Kidney epithelial cell (primary cell): Measurements from ENCODE around the gene SPEG. TPM values are rescaled to one million over a fixed set of nuclear protein-coding genes. Genes with fewer than 3 reads are reported as not detected.
"Not testable (repeated sequence)": the region's sequence is repeated elsewhere in the genome, so short reads cannot be mapped to it uniquely, and the experiment has no call there.

Experiments used
- DNase-seq: peaks from one replicate; pipeline ENCODE4 v3.0.0-alpha.2; 2010; ENCODE audit warnings: low read depth
- H3K27me3 ChIP-seq: 2 replicates; pipeline ENCODE4 v1.6.0; 2011; ENCODE audit warnings: low read length; ENCODE audit not compliant: control insufficient read depth, insufficient read depth
- H3K36me3 ChIP-seq: 2 replicates; pipeline ENCODE4 v1.5.1; 2011; ENCODE audit warnings: low read length; ENCODE audit not compliant: control insufficient read depth, insufficient read depth
- H3K4me3 ChIP-seq: 2 replicates; pipeline ENCODE4 v1.5.1; 2011; ENCODE audit warnings: low read depth, mild to moderate bottlenecking, control low read depth, low read length
- CTCF ChIP-seq: IDR thresholded peaks from 2 replicates; pipeline ENCODE4 v1.5.1; 2011; ENCODE audit warnings: mild to moderate bottlenecking, moderate library complexity, low read length, control low read depth, inconsistent platforms; ENCODE audit not compliant: insufficient read depth, poor library complexity, severe bottlenecking
- total RNA-seq: library from RNA; depleted of rRNA; stranded (reverse); fragments of >200 nt; gene quantifications from 2 replicates; pipeline ENCODE4 v1.2.3, GENCODE V29; 2015

Gene SPEG
- total RNA-seq, 1 donor from 2014 or later: 9.9 TPM

GRCh38 chr2:219388121-219388906 is 46.3 kb upstream of the SPEG start:
- peak; percentile 23 for TF ChIP-seq CTCF
- H3K4me3 ChIP-seq: peak overlapping the region; percentile 38
- DNase-seq: peak; percentile 65
- peaks cover 1% of the 10 kb centered on the region for H3K36me3 ChIP-seq
- H3K27me3 ChIP-seq: no peaks in the 10 kb centered on the region

GRCh38 chr2:219388907-219389156 is 45.8 kb upstream of the SPEG start:
- no peaks in the 10 kb centered on the region for H3K27me3 ChIP-seq
- TF ChIP-seq CTCF: no peak
- no peak overlapping the region for H3K4me3 ChIP-seq
- H3K36me3 ChIP-seq: peaks cover 1% of the 10 kb centered on the region
- DNase-seq: no peak

- no peaks in the 10 kb centered on the region for H3K36me3 ChIP-seq
- no peak for TF ChIP-seq CTCF
- DNase-seq: no peak
- no peaks in the 10 kb centered on the region for H3K27me3 ChIP-seq
- H3K4me3 ChIP-seq: no peak overlapping the region
These were observed 41.9 kb upstream of the SPEG start for GRCh38 chr2:219392754-219393153.

- H3K4me3 ChIP-seq, H3K36me3 ChIP-seq, H3K27me3 ChIP-seq, DNase-seq: not testable (repeated sequence)
These were observed 39.6 kb upstream of the SPEG start for GRCh38 chr2:219395056-219395455.

GRCh38 chr2:219395609-219396008 is 39.0 kb upstream of the SPEG start:
- Histone ChIP-seq H3K27me3 (no peaks in the 10 kb centered on the region), H3K4me3 (no peak overlapping the region), H3K36me3 (no peaks in the 10 kb centered on the region)
- no peak for TF ChIP-seq CTCF
- no peak for DNase-seq

- no peaks in the 10 kb centered on the region for H3K36me3 ChIP-seq
These were observed 37.7 kb upstream of the SPEG start for GRCh38 chr2:219396863-219397457.

More at GRCh38 chr2:219396863-219397457, 37.7 kb upstream of the SPEG start:
- TF ChIP-seq CTCF: no peak
- no peaks in the 10 kb centered on the region for H3K27me3 ChIP-seq
- no peak overlapping the region for H3K4me3 ChIP-seq
- DNase-seq: no peak
